Measurements from ENCODE around the gene SUPT20HL2.
A peak's percentile ranks its signal among the peaks of the same experiment; 100 is the strongest.

SUPT20HL2 gene

GRCh38 chrX:24306440-24306839 is 7.4 kb downstream of the SUPT20HL2 start:
- DNase-seq (ENCODE audit: low read depth in 2 of 2): peak in 1 of 2 donors; percentile 17

GRCh38 chrX:24305905-24306304 is 8.0 kb downstream of the SUPT20HL2 start:
- TF ChIP-seq CTCF (IDR thresholded peaks at IDR 0.05; ENCODE audit: low read depth, low read length): no peak
- no peak for DNase-seq (ENCODE audit: low read depth in 2 of 2)
- H3K4me3 ChIP-seq (replicated peaks in 1 of 2; ENCODE audit: low read depth in 2 of 2, low read length in 2 of 2): no peak overlapping the region

More at GRCh38 chrX:24306440-24306839, 7.4 kb downstream of the SUPT20HL2 start:
- no peak for TF ChIP-seq CTCF (IDR thresholded peaks at IDR 0.05; ENCODE audit: low read depth, low read length)
- no peak overlapping the region for H3K4me3 ChIP-seq (replicated peaks in 1 of 2; ENCODE audit: low read depth in 2 of 2, low read length in 2 of 2)

- no peak for TF ChIP-seq CTCF (IDR thresholded peaks at IDR 0.05; ENCODE audit: low read depth, low read length)
- H3K4me3 ChIP-seq (replicated peaks in 1 of 2; ENCODE audit: low read depth in 2 of 2, low read length in 2 of 2): no peak overlapping the region
- DNase-seq (ENCODE audit: low read depth in 2 of 2): no peak
Measured at GRCh38 chrX:24301806-24302205, 12.1 kb downstream of the SUPT20HL2 start.

- no peak for DNase-seq (ENCODE audit: low read depth in 2 of 2)
- no peak overlapping the region for H3K4me3 ChIP-seq (replicated peaks in 1 of 2; ENCODE audit: low read depth in 2 of 2, low read length in 2 of 2)
- no peak for TF ChIP-seq CTCF (IDR thresholded peaks at IDR 0.05; ENCODE audit: low read depth, low read length)
Measured at GRCh38 chrX:24301060-24301459, 12.8 kb downstream of the SUPT20HL2 start.

- TF ChIP-seq CTCF (IDR thresholded peaks at IDR 0.05; ENCODE audit: low read depth, low read length): no peak
- H3K4me3 ChIP-seq (replicated peaks in 1 of 2; ENCODE audit: low read depth in 2 of 2, low read length in 2 of 2): no peak overlapping the region
- DNase-seq (ENCODE audit: low read depth in 2 of 2): no peak
Measured at GRCh38 chrX:24298191-24298590, 15.7 kb downstream of the SUPT20HL2 start.

GRCh38 chrX:24294619-24295018 is 19.2 kb downstream of the SUPT20HL2 start:
- peak; percentile 42 to 48 for DNase-seq (ENCODE audit: low read depth in 2 of 2)

More at GRCh38 chrX:24294619-24295018, 19.2 kb downstream of the SUPT20HL2 start:
- TF ChIP-seq CTCF (IDR thresholded peaks at IDR 0.05; ENCODE audit: low read depth, low read length): peak; percentile 23
- no peak overlapping the region for H3K4me3 ChIP-seq (replicated peaks in 1 of 2; ENCODE audit: low read depth in 2 of 2, low read length in 2 of 2)

Measured in cardiac fibroblast (primary cell).